NCI-H1105 (cell line): Measurements from ENCODE around the gene CFAP46.
"Not testable (repeated sequence)": the region's sequence is repeated elsewhere in the genome, so short reads cannot be mapped to it uniquely, and the experiment has no call there.

Experiments used
- DNase-seq: peaks from one replicate; lab custom pipeline; 2025; lab: John Stamatoyannopoulos, UW

CFAP46 gene

DNA sequence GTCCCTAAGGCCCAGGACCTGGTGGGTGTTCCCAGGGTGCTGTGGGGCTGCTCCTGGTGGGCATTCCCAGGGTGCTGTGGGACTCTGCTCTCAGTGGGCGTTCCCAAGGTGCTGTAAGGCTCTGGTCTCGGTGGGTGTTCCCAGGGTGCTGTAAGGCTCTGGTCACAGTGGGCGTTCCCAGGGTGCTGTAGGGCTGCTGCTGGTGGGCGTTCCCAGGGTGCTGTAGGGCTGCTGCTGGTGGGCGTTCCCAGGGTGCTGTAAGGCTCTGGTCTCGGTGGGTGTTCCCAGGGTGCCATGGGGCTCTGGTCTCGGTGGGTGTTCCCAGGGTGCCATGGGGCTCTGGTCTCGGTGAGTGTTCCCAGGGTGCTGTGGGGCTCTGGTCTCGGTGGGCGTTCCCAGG lies 99.1 kb downstream of the CFAP46 start:
- DNase-seq, result not testable (repeated sequence)

GRCh38 chr10:132842397-132842796 lies 100.0 kb downstream of the CFAP46 start:
- DNase-seq, result no peak

DNA sequence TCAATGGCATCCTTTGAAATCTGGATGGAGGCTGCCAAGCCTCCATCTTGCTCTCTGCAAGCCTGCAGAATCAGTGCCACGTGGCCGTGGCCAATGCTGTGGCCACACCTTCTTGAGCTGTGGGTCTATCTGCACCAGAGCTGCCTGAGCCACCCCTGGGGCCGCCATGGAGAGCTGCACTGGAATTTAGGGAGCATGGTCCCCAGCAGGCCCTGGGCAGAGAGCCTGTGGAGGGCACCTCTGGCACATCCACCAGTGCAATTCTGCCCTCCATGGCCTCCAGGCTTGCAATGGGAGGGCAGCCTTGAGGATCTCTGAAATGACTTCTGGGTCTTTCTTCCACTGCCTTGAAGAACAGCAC lies 100.8 kb downstream of the CFAP46 start:
- DNase-seq, result no peak

- no peak for DNase-seq
Measured at GRCh38 chr10:132840698-132841614, 101.4 kb downstream of the CFAP46 start.

GRCh38 chr10:132839061-132839460 lies 103.3 kb downstream of the CFAP46 start:
- DNase-seq, result no peak

GRCh38 chr10:132838346-132838970 lies 103.9 kb downstream of the CFAP46 start:
- DNase-seq, result no peak

DNA sequence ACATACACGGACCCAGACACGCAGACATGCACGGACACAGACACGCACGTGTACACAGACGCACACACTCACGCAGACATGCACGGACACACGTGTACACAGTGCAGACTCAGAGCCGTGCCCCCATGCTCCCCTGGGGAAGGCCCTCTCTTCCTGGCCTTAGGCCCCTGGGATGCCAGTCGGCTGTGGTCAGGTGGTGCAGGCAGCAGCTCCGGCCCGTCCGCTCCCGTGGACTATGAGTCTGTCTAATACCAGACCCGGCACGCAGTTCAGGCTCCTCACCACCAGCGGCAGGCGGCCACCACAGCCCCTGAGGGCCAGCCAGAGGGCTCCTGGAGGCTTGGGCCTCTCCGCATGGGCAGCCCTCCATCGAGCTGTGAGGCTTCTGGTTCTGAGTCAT lies 104.5 kb downstream of the CFAP46 start:
- no peak for DNase-seq

DNA sequence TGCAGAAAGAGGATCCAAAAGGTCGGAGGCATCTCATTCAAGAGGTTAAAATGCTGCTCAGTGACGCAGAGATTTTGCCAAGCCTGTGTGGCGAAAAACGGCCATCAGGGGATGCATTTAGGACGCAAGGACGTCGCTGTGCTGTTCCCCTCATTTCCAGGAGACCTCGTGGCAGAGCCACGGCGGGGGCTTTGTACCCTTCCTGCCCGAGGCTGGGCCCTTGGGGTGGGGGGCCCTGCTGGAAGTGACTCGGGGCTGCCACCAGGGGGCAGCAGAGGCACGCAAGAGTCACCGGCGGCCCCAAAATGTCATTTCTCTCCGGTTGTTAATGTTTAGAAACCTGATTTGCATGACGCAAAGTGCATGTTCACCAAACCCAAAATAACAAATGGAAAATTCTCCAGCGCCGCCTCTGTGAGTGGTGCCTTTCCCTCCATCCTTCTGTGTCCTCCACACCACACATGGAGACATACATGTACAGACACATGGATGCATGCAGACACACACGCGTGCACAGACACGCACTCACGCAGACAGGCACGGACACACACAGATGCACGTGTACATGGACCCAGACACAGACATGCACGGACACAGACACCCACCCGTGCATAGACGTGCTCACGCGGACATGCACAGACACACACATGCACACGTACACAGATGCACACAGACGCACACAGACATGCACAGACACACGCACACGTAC lies 105.4 kb downstream of the CFAP46 start:
- DNase-seq, result peak; percentile 13

- no peak for DNase-seq
Measured at GRCh38 chr10:132836248-132836831, 106.0 kb downstream of the CFAP46 start.

DNA sequence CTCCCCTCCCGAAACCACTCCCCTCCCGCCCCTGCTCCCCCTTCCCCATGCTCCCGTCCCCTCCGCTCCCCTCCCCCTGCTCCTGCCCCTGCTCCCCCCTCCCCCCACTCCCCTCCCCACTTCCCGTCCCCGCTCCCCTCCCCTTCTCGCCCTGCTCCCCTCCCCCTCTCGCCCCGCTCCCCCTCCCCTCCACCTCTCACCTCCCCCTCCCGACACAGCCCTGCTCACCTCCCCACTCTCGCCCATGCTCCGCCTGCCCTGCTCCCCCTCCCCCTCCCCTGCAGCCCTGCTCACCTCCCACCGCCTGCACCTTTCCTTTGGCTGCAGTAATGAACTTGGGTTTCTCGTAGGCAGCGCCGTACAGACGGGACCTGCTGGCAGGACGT lies 106.5 kb downstream of the CFAP46 start:
- no peak for DNase-seq

DNA sequence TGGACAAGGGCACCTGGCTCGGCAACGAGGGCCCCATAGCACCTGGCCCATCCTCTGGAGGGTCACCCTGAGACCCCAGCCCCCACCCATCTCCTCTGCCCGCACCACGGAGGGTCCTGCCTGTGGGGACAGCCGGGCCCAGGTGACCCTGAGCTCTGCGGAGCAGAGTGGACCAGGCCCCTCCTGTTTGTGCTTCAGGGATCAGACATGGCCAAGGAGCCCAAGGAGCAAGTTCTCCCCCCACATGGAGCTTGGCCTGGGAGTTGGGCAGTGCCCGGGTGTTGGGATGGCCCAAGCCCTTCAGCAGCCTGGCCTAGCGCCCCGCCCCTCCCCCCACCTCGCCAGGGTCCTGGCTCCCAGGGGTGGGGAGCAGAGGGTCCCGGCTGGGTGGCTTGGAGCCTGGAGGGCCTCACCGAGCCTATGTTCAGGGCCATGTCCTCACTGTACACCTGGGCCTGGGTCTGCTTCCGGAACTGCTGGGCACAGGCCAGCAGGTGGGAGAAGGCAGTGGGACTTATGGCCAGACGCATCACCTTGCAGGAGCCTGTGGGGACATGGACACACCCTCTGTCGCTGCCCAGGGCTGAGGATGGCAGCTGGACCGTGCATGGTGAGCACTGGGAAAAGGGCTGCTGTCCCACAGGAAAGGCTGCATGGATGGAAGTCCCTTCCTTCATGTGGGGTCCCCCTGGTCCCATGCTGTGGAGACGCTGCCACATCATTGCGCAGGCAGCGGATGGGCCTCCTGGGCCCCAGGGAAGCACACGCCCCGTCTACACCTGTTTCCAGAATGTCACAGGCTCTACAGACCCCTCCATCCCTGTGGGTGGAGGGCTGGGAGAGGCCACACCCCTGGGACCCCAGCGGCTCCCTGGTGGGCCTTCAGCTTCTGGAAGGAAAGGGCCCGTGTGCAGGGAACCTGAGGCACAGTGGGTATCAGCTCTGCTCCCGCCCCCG lies 107.2 kb downstream of the CFAP46 start:
- no peak for DNase-seq

DNA sequence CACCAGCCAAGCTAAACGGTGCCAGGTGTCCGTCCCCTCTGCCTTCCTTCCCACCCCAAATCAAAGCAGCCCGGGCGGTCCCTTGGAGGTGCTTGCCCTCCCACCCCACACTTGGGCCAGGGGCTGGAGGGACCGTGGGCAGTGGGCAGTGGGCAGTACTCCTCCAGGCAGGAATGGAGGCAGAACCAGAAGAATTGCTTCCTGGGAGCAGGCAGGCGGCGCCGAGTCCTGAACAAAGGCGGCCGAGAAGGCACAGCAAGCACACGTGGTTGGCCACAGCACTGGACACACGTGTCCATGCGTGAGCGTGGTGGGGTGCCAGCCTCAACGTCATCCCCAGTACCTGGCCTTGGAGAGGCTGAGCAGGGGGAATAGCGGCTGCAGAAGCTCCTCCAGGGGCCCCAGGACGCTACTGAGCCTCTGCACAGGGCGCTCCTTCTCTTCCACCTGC lies 108.0 kb downstream of the CFAP46 start:
- DNase-seq, result no peak

DNA sequence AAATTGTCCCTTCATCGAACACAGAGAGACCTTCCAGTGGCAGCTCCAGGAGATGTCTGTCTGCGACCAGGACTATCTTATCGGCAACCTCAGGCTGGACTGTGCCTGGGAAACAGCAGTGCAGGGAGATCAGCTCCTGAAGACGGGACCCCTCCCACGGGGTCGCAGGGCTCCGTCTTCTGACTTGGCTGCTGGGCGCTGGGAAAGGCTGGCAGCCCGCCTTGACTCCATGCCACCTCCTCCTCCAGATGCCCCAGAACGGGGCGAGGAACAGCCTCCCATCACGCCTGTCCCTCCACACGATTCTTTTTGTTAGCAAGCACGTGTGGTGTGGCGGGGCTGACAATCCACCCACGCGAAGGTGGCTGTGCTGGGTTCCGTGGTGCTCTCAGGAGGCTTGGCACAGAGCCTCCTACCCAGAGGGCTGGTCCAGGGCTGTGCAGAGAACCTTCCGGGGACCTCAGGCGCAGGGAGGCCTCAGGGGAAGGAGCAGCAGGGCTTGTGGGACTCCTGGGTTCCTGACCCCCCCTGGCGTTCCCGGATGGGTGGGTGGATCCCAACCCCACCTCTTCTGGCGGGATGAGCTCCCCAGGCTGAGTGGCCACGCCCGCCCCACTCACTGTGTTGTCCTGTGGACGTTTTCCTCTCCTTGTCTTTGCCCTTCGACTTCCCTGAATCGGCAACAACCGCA lies 108.8 kb downstream of the CFAP46 start:
- no peak for DNase-seq

GRCh38 chr10:132832186-132832969 lies 110.0 kb downstream of the CFAP46 start:
- DNase-seq, result no peak

DNA sequence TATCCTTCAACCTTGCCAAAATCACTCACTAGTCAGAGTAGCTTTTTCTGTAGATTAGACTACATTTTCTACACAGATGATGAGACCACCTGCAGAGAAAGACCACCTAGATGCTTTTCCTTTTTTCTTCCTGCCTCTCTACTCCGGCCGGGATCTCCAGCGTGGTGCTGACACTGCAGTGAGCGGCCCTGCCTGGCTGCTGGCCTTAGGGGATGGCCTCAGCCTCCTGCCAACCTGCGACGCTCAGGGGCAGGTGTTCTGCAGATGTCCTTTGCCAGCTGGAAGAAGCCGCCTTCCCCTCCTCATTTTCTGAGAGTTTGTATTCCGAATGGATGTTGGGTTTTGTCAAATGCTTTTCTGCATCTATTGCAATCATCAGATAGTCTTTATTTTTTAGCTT lies 113.0 kb downstream of the CFAP46 start:
- DNase-seq, result no peak

GRCh38 chr10:132828681-132829080 lies 113.7 kb downstream of the CFAP46 start:
- DNase-seq, result no peak

- no peak for DNase-seq
Measured at GRCh38 chr10:132827861-132828539, 114.4 kb downstream of the CFAP46 start.

- no peak for DNase-seq
Measured at GRCh38 chr10:132827423-132827789, 115.0 kb downstream of the CFAP46 start.
